Measurements from ENCODE around the gene ZBTB40.

The ZBTB40 gene

GRCh38 chr1:22451702-22452480, at the start of gene ZBTB40 (continued):
- TF ChIP-seq ZBTB11 (tag by site-specific recombination; conservative IDR thresholded peaks at IDR 0.05; ENCODE audit: low read depth) (peak; percentile 57; the same call in 1 of the 2 replicates), ZBTB49 (tag by site-specific recombination; IDR thresholded peaks at IDR 0.05; ENCODE audit: low read depth) (no peak), ZSCAN30 (tag by site-specific recombination; IDR thresholded peaks at IDR 0.05) (peak; percentile 97), ZNF202 (tag by site-specific recombination; IDR thresholded peaks at IDR 0.05; ENCODE audit: borderline replicate concordance) (no peak), MEIS1 (CRISPR knock-in tag; IDR thresholded peaks at IDR 0.05; ENCODE audit: borderline replicate concordance) (no peak), ZNF704 (tag by site-specific recombination; IDR thresholded peaks at IDR 0.05) (no peak), ZNF645 (tag by site-specific recombination; IDR thresholded peaks at IDR 0.05) (0 out of 2 replicates have a peak, but pooled peaks have one; percentile 21), ZNF473 (tag by site-specific recombination; IDR thresholded peaks at IDR 0.05) (no peak), ZXDB (tag by site-specific recombination; IDR thresholded peaks at IDR 0.05) (peak; percentile 98), ZNF155 (tag by site-specific recombination; IDR thresholded peaks at IDR 0.05) (no peak), ZNF629 (tag by site-specific recombination; IDR thresholded peaks at IDR 0.05) (peak; percentile 86), ZNF529 (tag by site-specific recombination; IDR thresholded peaks at IDR 0.05; ENCODE audit: insufficient replicate concordance) (no peak), ZNF302 (tag by site-specific recombination; IDR thresholded peaks at IDR 0.05; ENCODE audit: low read depth) (no peak), ZNF146 (tag by site-specific recombination; IDR thresholded peaks at IDR 0.05) (peak; percentile 57), GLIS1 (tag by site-specific recombination; IDR thresholded peaks at IDR 0.05) (peak; percentile 78), ZNF692 (tag by site-specific recombination; IDR thresholded peaks at IDR 0.05) (peak; percentile 90), ZNF274 (IDR thresholded peaks at IDR 0.05; ENCODE audit: low read length) (no peak), ZNF274 (tag by site-specific recombination; IDR thresholded peaks at IDR 0.05; ENCODE audit: borderline replicate concordance) (no peak), ZNF600 (tag by site-specific recombination; IDR thresholded peaks at IDR 0.05) (no peak; the same call in 1 of the 2 replicates), ZSCAN16 (tag by site-specific recombination; IDR thresholded peaks at IDR 0.05) (no peak; the same call in 1 of the 2 replicates), ZFP37 (tag by site-specific recombination; IDR thresholded peaks at IDR 0.05) (peak; percentile 93; the same call in 1 of the 2 replicates), ZEB2 (tag by site-specific recombination; IDR thresholded peaks at IDR 0.05) (peak; percentile 97), ZNF521 (tag by site-specific recombination; IDR thresholded peaks at IDR 0.05) (no peak), ZNF621 (tag by site-specific recombination; IDR thresholded peaks at IDR 0.05) (no peak), SETDB1 (IDR thresholded peaks at IDR 0.05; ENCODE audit: insufficient read length, low read length) (no peak), GFI1B (tag by site-specific recombination; IDR thresholded peaks at IDR 0.05) (no peak; the same call in 1 of the 2 replicates), ZNF138 (tag by site-specific recombination; IDR thresholded peaks at IDR 0.05; ENCODE audit: borderline replicate concordance) (no peak), ZNF514 (tag by site-specific recombination; IDR thresholded peaks at IDR 0.05) (no peak), ZNF341 (tag by site-specific recombination; IDR thresholded peaks at IDR 0.05; ENCODE audit: low read depth) (peak; percentile 100)
